Fibroblast of gingiva (primary cell): ENCODE data around the gene FOLR3.
"Not testable (repeated sequence)": the region's sequence is repeated elsewhere in the genome, so short reads cannot be mapped to it uniquely, and the experiment has no call there.

ENCODE experiments used
- DNase-seq: peaks from one replicate; pipeline ENCODE4 v3.0.0-alpha.2; 2011; ENCODE audit warnings: low read depth

FOLR3 gene

GRCh38 chr11:72123117-72123653, 12.3 kb upstream of the FOLR3 start:
- no peak for DNase-seq

GRCh38 chr11:72124046-72124445, 11.5 kb upstream of the FOLR3 start:
- no peak for DNase-seq

GRCh38 chr11:72125956-72126355, 9.6 kb upstream of the FOLR3 start:
- no peak for DNase-seq

- DNase-seq = no peak
These were observed 7.6 kb upstream of the FOLR3 start for GRCh38 chr11:72127923-72128322.

- DNase-seq = no peak
These were observed 6.1 kb upstream of the FOLR3 start for GRCh38 chr11:72129381-72129780.

GRCh38 chr11:72132646-72133045, 2.9 kb upstream of the FOLR3 start:
- DNase-seq = no peak

GRCh38 chr11:72135891-72136683, 562 bp downstream of the FOLR3 start:
- no peak for DNase-seq

- no peak for DNase-seq
These were observed 1.2 kb downstream of the FOLR3 start for GRCh38 chr11:72136684-72137262.

GRCh38 chr11:72138821-72139390, 3.4 kb downstream of the FOLR3 start:
- no peak for DNase-seq

- DNase-seq = no peak
These were observed 4.0 kb downstream of the FOLR3 start for GRCh38 chr11:72139500-72139899.

GRCh38 chr11:72140661-72141060, 5.1 kb downstream of the FOLR3 start:
- no peak for DNase-seq

GRCh38 chr11:72141066-72141465, 5.5 kb downstream of the FOLR3 start:
- DNase-seq = peak; percentile 76

GRCh38 chr11:72142086-72142485, 6.6 kb downstream of the FOLR3 start:
- not testable (repeated sequence) for DNase-seq

GRCh38 chr11:72142543-72142942, 7.0 kb downstream of the FOLR3 start:
- DNase-seq = not testable (repeated sequence)

GRCh38 chr11:72144807-72145565, 9.5 kb downstream of the FOLR3 start:
- peak; percentile 60 for DNase-seq

- DNase-seq = no peak
These were observed 11.1 kb downstream of the FOLR3 start for GRCh38 chr11:72146625-72147024.

GRCh38 chr11:72150882-72151281, 15.4 kb downstream of the FOLR3 start:
- DNase-seq = no peak

GRCh38 chr11:72153874-72154273, 18.3 kb downstream of the FOLR3 start:
- DNase-seq = not testable (repeated sequence)

GRCh38 chr11:72154816-72155215, 19.3 kb downstream of the FOLR3 start:
- DNase-seq = no peak

- no peak for DNase-seq
These were observed 20.2 kb downstream of the FOLR3 start for GRCh38 chr11:72155751-72156150.

GRCh38 chr11:72157131-72157530, 21.6 kb downstream of the FOLR3 start:
- no peak for DNase-seq

- DNase-seq = no peak
These were observed 24.8 kb downstream of the FOLR3 start for GRCh38 chr11:72160319-72160718.
